ENCODE data around the gene DXO.
"Not testable (repeated sequence)": the region's sequence is repeated elsewhere in the genome, so short reads cannot be mapped to it uniquely, and the experiment has no call there.

GRCh38 chr6:32007086-32007485 lies 35.1 kb upstream of the DXO start:
- not testable (repeated sequence) for TF ChIP-seq CTCF, POLR2A (IDR thresholded peaks at IDR 0.05)
